ENCODE measurements around the gene ZBTB46.

GRCh38 chr20:63826753-63827152, 4.3 kb downstream of the ZBTB46 start:
- TF ChIP-seq CTCF (IDR thresholded peaks at IDR 0.05) (no peak), POLR2A (IDR thresholded peaks at IDR 0.05) (no peak)

Data from prostate gland (tissue), 2 donors.